Neutrophil (primary cell): Measurements from ENCODE around the gene HOXC12.

Source experiments
- H3K27ac ChIP-seq: fragments of 200-600 bp; sonication (generic); 2 replicates; pipeline ENCODE4 v1.5.1; 2016; ENCODE audit warnings: mild to moderate bottlenecking, moderate library complexity
- H3K27me3 ChIP-seq: fragments of 200-600 bp; sonication (generic); 2 replicates; pipeline ENCODE4 v1.6.0; 2016; ENCODE audit warnings: mild to moderate bottlenecking
- H3K36me3 ChIP-seq: fragments of 200-600 bp; sonication (generic); 2 replicates; pipeline ENCODE4 v1.5.1; 2017
- H3K4me1 ChIP-seq, 2 experiments: fragments of 200-600 bp in 1 of 2; sonication (generic) in 1 of 2; 1 replicate in 1 of 2; 2 replicates in 1 of 2; pipeline versions ENCODE4 v1.5.1 to v1.6.1; 2013 to 2016; ENCODE audit warnings: low read depth in 1 of 2, low read length in 1 of 2, mild to moderate bottlenecking in 1 of 2, moderate library complexity in 1 of 2; ENCODE audit not compliant: control insufficient read depth in 1 of 2, insufficient read depth in 1 of 2
- H3K4me3 ChIP-seq, 2 experiments: fragments of 200-600 bp in 1 of 2; sonication (generic) in 1 of 2; 1 replicate in 1 of 2; 2 replicates in 1 of 2; pipeline ENCODE4 v1.5.1; 2013 to 2016; ENCODE audit warnings: low read depth in 1 of 2, low read length in 1 of 2, mild to moderate bottlenecking in 1 of 2, moderate library complexity in 1 of 2
- H3K9me3 ChIP-seq: fragments of 200-600 bp; sonication (generic); 2 replicates; pipeline ENCODE4 v1.5.1; 2016
- CTCF ChIP-seq: fragments of 200-600 bp; sonication (generic); IDR thresholded peaks from 2 replicates; pipeline ENCODE4 v1.5.1; 2016; ENCODE audit warnings: antibody characterized with exemption

The HOXC12 gene

DNA sequence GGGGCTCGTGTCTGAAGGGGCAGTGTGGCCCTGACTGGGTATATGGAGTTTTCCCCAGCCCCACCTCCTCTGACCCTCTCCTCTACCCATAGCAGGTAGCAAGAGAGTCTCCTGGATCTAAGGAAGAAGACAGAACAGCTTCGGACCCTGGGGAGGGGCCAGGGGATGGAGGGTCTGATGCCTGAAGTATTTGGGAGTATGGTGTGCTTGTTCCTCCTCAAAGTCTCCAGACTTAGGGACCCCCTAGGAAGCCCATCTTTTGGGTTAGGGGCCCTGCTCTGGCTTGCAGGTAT, 53.5 kb downstream of the HOXC12 start:
- peaks cover 100% of the 10 kb centered on the region for H3K27me3 ChIP-seq
- peaks cover 21 to 26% of the 10 kb centered on the region in 2 experiments for H3K4me1 ChIP-seq
- no peak overlapping the region for H3K27ac ChIP-seq
- no peak for TF ChIP-seq CTCF
- no peak overlapping the region for H3K4me3 ChIP-seq
- H3K9me3 ChIP-seq: no peaks in the 10 kb centered on the region
- no peaks in the 10 kb centered on the region for H3K36me3 ChIP-seq
